Fibroblast of lung (primary cell): ENCODE data around the gene TMEM190. TPM values are rescaled to one million over a fixed set of nuclear protein-coding genes. Genes with fewer than 3 reads are reported as not detected.

Experiments
- DNase-seq, 2 donors: peaks; one replicate each; pipeline versions ENCODE4 v3.0.0 to v3.0.0-alpha.2; 2010; ENCODE audit warnings: low read depth in 2 of 2
- H2AFZ ChIP-seq: 2 replicates; pipeline ENCODE4 v1.5.1; 2012; ENCODE audit warnings: low read length, control low read depth, inconsistent platforms
- H3K27ac ChIP-seq: 2 replicates; pipeline ENCODE4 v1.5.1; 2011; ENCODE audit warnings: low read length, control low read depth; ENCODE audit not compliant: insufficient read depth
- H3K27me3 ChIP-seq: 2 replicates; pipeline ENCODE4 v1.5.1; 2011; ENCODE audit warnings: mild to moderate bottlenecking, low read length; ENCODE audit not compliant: control insufficient read depth, insufficient read depth
- H3K36me3 ChIP-seq: 2 replicates; pipeline ENCODE4 v1.5.1; 2011; ENCODE audit warnings: low read length; ENCODE audit not compliant: control insufficient read depth, insufficient read depth
- H3K4me1 ChIP-seq: 2 replicates; pipeline ENCODE4 v1.5.1; 2011; ENCODE audit warnings: low read length; ENCODE audit not compliant: control insufficient read depth, insufficient read depth; ENCODE audit errors: extremely low read depth
- H3K4me2 ChIP-seq: 2 replicates; pipeline ENCODE4 v1.5.1; 2011; ENCODE audit warnings: low read length, control low read depth; ENCODE audit not compliant: insufficient read depth; ENCODE audit errors: extremely low read depth
- H3K4me3 ChIP-seq, 4 experiments: fragments of 200-600 bp in 1 of 4; sonication (generic) in 1 of 4; replicated peaks in 1 of 4; 2 replicates each; pipeline ENCODE4 v1.5.1; 2011 to 2016; ENCODE audit warnings: low read length in 4 of 4, low read depth in 3 of 4, mild to moderate bottlenecking in 3 of 4, control low read depth in 2 of 4, inconsistent platforms in 1 of 4, mixed read lengths in 1 of 4; ENCODE audit not compliant: insufficient read depth in 1 of 4; ENCODE audit errors: control extremely low read depth in 1 of 4
- H3K79me2 ChIP-seq: 2 replicates; pipeline ENCODE4 v1.5.1; 2012; ENCODE audit warnings: mild to moderate bottlenecking, low read length, inconsistent platforms; ENCODE audit not compliant: control insufficient read depth, insufficient read depth
- H3K9ac ChIP-seq: 2 replicates; pipeline ENCODE4 v1.5.1; 2011; ENCODE audit warnings: mild to moderate bottlenecking, low read length, control low read depth; ENCODE audit not compliant: insufficient read depth
- H3K9me3 ChIP-seq: 2 replicates; pipeline ENCODE4 v1.5.1; 2012; ENCODE audit warnings: low read depth, low read length; ENCODE audit not compliant: control insufficient read depth, insufficient read depth
- H4K20me1 ChIP-seq: 2 replicates; pipeline ENCODE4 v1.5.1; 2011; ENCODE audit warnings: low read length; ENCODE audit not compliant: control insufficient read depth, insufficient read depth; ENCODE audit errors: extremely low read depth
- CTCF ChIP-seq, 2 donors: IDR thresholded peaks in 1 of 2; conservative IDR thresholded peaks in 1 of 2; 1 replicate in 1 of 2; 2 replicates in 1 of 2; pipeline ENCODE4 v1.5.1; 2011 to 2012; ENCODE audit warnings: low read length in 2 of 2, control low read depth in 1 of 2, inconsistent platforms in 1 of 2, low read depth in 1 of 2, mild to moderate bottlenecking in 1 of 2
- EZH2 ChIP-seq: IDR thresholded peaks from 2 replicates; pipeline ENCODE4 v1.5.1; 2012; ENCODE audit warnings: low read length, control low read depth, mild to moderate bottlenecking; ENCODE audit errors: missing control alignments
- polyA plus RNA-seq, 2 donors: library from polyadenylated mRNA; depleted of rRNA in 1 of 2; stranded (reverse) in 1 of 2; unstranded in 1 of 2; fragments of >200 nt; gene quantifications; 2 replicates each; pipeline ENCODE4 v1.2.1, GENCODE V29; 2011 to 2012; ENCODE audit warnings: missing spikeins in 1 of 2
- total RNA-seq: library from RNA; depleted of rRNA; stranded (reverse); fragments of >200 nt; gene quantifications from 2 replicates; pipeline ENCODE4 v1.2.1, GENCODE V29; 2014

Gene TMEM190
- total and polyA plus RNA-seq, 2 donors (not counting 1 experiment from before 2014, with no cell fraction given): 0.14 TPM; not detected in 1

DNA sequence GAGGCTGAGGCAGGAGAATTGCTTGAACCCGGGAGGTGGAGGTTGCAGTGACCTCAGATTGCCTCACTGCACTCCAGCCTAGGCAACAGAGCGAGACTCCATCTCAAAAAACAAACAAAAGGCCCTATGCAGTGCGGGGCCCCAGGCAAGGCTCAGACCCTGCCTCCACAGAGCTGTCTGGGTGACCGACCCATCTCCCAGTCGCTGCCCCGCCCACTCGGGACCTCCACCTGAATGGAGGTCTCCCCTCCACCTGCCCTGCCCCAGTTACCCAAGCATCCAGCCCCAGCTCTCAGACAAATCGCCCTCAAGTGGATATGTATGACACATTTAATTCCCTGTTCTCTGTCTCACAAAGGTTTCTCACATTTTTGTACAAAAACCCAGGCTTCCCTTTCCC is 11.4 kb upstream of the TMEM190 start:
- Histone ChIP-seq H3K4me1 (no peaks in the 10 kb centered on the region), H3K36me3 (no peaks in the 10 kb centered on the region), H3K27me3 (no peaks in the 10 kb centered on the region), H3K9ac (no peak overlapping the region), H4K20me1 (no peaks in the 10 kb centered on the region), H3K4me2 (no peak overlapping the region), H3K4me3 (no peak overlapping the region), H3K27ac (no peak overlapping the region), H3K9me3 (no peaks in the 10 kb centered on the region), H2AFZ (no peak overlapping the region), H3K79me2 (no peaks in the 10 kb centered on the region)
- TF ChIP-seq CTCF (conservative IDR thresholded peaks at IDR 0.05 in 1 of 2, IDR thresholded peaks at IDR 0.05 in 1 of 2; ENCODE audit: low read depth in 1 of 2, low read length in 2 of 2): no peak
- no peak for TF ChIP-seq EZH2
- DNase-seq: no peak

- TF ChIP-seq EZH2 (no peak), CTCF (conservative IDR thresholded peaks at IDR 0.05 in 1 of 2, IDR thresholded peaks at IDR 0.05 in 1 of 2; ENCODE audit: low read depth in 1 of 2, low read length in 2 of 2) (no peak)
- H3K36me3 ChIP-seq: no peaks in the 10 kb centered on the region
- peaks cover 4% of the 10 kb centered on the region for H3K4me1 ChIP-seq
- H3K27me3 ChIP-seq: no peaks in the 10 kb centered on the region
- H3K4me3 ChIP-seq: no peak overlapping the region
- H2AFZ ChIP-seq: no peak overlapping the region
- H3K27ac ChIP-seq: no peak overlapping the region
- no peaks in the 10 kb centered on the region for H3K79me2 ChIP-seq
- H3K4me2 ChIP-seq: no peak overlapping the region
- no peaks in the 10 kb centered on the region for H4K20me1 ChIP-seq
- H3K9ac ChIP-seq: no peak overlapping the region
- DNase-seq: no peak
- H3K9me3 ChIP-seq: no peaks in the 10 kb centered on the region
Observed at GRCh38 chr19:55365964-55366363, 10.7 kb upstream of the TMEM190 start.

DNA sequence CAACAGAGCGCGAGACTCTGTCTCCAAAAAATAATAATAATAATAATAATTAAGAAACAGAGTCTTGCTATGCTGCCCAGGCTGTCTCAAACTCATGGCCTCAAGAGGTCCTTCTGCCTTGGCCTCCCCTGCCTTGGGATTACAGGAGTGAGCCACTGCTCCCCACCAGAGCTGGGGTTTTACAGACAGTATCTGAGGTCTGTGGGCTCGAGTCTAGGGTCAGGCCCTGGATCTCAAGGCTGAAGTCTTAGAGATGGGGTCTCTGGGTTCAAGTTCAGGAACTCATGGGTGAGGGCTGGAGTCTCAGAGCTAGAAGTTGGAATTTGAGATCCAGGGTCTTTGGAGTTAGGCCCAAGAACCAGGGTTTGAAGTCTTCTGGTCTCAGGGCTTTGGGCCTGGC is 9.8 kb upstream of the TMEM190 start:
- H3K4me2 ChIP-seq: no peak overlapping the region
- TF ChIP-seq CTCF (conservative IDR thresholded peaks at IDR 0.05 in 1 of 2, IDR thresholded peaks at IDR 0.05 in 1 of 2; ENCODE audit: low read depth in 1 of 2, low read length in 2 of 2): no peak
- H2AFZ ChIP-seq: no peak overlapping the region
- no peaks in the 10 kb centered on the region for H3K36me3 ChIP-seq
- no peaks in the 10 kb centered on the region for H3K79me2 ChIP-seq
- H3K4me1 ChIP-seq: peaks cover 4% of the 10 kb centered on the region
- DNase-seq: no peak
- H3K9ac ChIP-seq: no peak overlapping the region
- H3K27me3 ChIP-seq: no peaks in the 10 kb centered on the region
- H4K20me1 ChIP-seq: no peaks in the 10 kb centered on the region
- no peaks in the 10 kb centered on the region for H3K9me3 ChIP-seq
- no peak overlapping the region for H3K4me3 ChIP-seq
- no peak overlapping the region for H3K27ac ChIP-seq
